K562 (cell line): Measurements from ENCODE around the gene ZNF107. TPM values are rescaled to one million over a fixed set of nuclear protein-coding genes. Genes with fewer than 3 reads are reported as not detected.

ENCODE experiments used
- ATF7 ChIP-seq: fragments of 450-650 bp; IDR thresholded peaks from 2 replicates; pipeline ENCODE4 v1.7.1; 2014; ENCODE audit warnings: mild to moderate bottlenecking, moderate library complexity
- CTCFL ChIP-seq: IDR thresholded peaks from 2 replicates; pipeline ENCODE4 v1.6.1; 2011; ENCODE audit warnings: borderline replicate concordance, low read depth, mild to moderate bottlenecking, moderate library complexity, low read length; ENCODE audit not compliant: insufficient read depth, poor library complexity, severe bottlenecking
- KAT8 ChIP-seq: fragments of 450-650 bp; IDR thresholded peaks from 2 replicates; pipeline ENCODE4 v1.6.1; 2016; ENCODE audit warnings: low read depth, mild to moderate bottlenecking
- MBD2 ChIP-seq: sonication (generic); IDR thresholded peaks from 2 replicates; pipeline ENCODE4 v1.6.1; 2016; ENCODE audit warnings: low read depth, borderline replicate concordance
- SMAD4 ChIP-seq: fragments of 250-450 bp; sonication (Bioruptor Pico); conservative IDR thresholded peaks from 2 replicates; pipeline ENCODE4 v1.8.0; 2021; ENCODE audit warnings: inconsistent platforms, mild to moderate bottlenecking, moderate library complexity
- SMC3 ChIP-seq: conservative IDR thresholded peaks from 2 replicates; pipeline ENCODE4 v1.6.1; 2011; ENCODE audit warnings: low read depth, low read length, improper control_type of control experiment; ENCODE audit not compliant: insufficient read depth
- STAT5B ChIP-seq: fragments of 250-450 bp; sonication (Bioruptor Pico); IDR thresholded peaks from 2 replicates; pipeline ENCODE4 v1.8.0; 2021; ENCODE audit warnings: mild to moderate bottlenecking, inconsistent platforms
- TCF7L2 ChIP-seq: fragments of 150-350 bp; IDR thresholded peaks from 2 replicates; pipeline ENCODE4 v1.6.1; 2016; ENCODE audit warnings: low read depth, mild to moderate bottlenecking, low read length, moderate library complexity
- TGIF2 ChIP-seq: sonication (generic); formaldehyde crosslinking; IDR thresholded peaks from 2 replicates; pipeline ENCODE4 v1.8.1; 2022; ENCODE audit warnings: mild to moderate bottlenecking, missing genetic modification reagents, moderate library complexity
- ZNF764 ChIP-seq: fragments of 250-450 bp; sonication (Bioruptor Pico); IDR thresholded peaks from 2 replicates; pipeline ENCODE4 v1.4.0; 2020; ENCODE audit warnings: low read depth, mild to moderate bottlenecking, moderate library complexity
- polyA plus RNA-seq, 8 experiments: library from polyadenylated mRNA; depleted of rRNA in 4 of 8; stranded (reverse) in 5 of 8; unstranded in 3 of 8; fragments of >200 nt; fragmentation: Nextera tagmentation in 2 of 8; fragmentation: Illumina TruSeq in 1 of 8; extraction: Ambion mirVana in 2 of 8; extraction: Trizol in 1 of 8; gene quantifications; 2 replicates each; pipeline versions ENCODE4 v1.2.1 to v1.2.3, GENCODE V29; 2011 to 2014; ENCODE audit warnings: inconsistent platforms in 1 of 8, missing spikeins in 1 of 8
- total RNA-seq, 7 experiments: library from RNA; depleted of rRNA in 6 of 7; stranded (reverse); fragments of >200 nt in 6 of 7; fragmentation: Illumina TruSeq in 2 of 7; extraction: Trizol in 2 of 7; gene quantifications; 2 replicates each; pipeline versions ENCODE4 v1.2.1 to v1.2.3, GENCODE V29; 2011 to 2021; ENCODE audit warnings: low replicate concordance in 1 of 7
- TF ChIP-seq, protein P1 (sequence below), 2 experiments: fragments of 450-650 bp; formaldehyde crosslinking in 1 of 2; IDR thresholded peaks; 2 replicates each; pipeline versions ENCODE4 v1.4.0 to v1.6.1; 2014 to 2020; ENCODE audit warnings: mild to moderate bottlenecking in 2 of 2, borderline replicate concordance in 1 of 2, low read depth in 1 of 2
- TF ChIP-seq, protein P2 (sequence below): sonication (generic); formaldehyde crosslinking; IDR thresholded peaks from 2 replicates; pipeline ENCODE4 v1.8.0; 2022; ENCODE audit warnings: mild to moderate bottlenecking, missing genetic modification reagents

ZNF107 gene
- total and polyA plus RNA-seq, 9 of the 15 experiments (the other 6 are each of a cell fraction or from before 2014, with no cell fraction given) = 2.4 to 14.2 (median 7.9) TPM

- TF ChIP-seq, protein P1, sequence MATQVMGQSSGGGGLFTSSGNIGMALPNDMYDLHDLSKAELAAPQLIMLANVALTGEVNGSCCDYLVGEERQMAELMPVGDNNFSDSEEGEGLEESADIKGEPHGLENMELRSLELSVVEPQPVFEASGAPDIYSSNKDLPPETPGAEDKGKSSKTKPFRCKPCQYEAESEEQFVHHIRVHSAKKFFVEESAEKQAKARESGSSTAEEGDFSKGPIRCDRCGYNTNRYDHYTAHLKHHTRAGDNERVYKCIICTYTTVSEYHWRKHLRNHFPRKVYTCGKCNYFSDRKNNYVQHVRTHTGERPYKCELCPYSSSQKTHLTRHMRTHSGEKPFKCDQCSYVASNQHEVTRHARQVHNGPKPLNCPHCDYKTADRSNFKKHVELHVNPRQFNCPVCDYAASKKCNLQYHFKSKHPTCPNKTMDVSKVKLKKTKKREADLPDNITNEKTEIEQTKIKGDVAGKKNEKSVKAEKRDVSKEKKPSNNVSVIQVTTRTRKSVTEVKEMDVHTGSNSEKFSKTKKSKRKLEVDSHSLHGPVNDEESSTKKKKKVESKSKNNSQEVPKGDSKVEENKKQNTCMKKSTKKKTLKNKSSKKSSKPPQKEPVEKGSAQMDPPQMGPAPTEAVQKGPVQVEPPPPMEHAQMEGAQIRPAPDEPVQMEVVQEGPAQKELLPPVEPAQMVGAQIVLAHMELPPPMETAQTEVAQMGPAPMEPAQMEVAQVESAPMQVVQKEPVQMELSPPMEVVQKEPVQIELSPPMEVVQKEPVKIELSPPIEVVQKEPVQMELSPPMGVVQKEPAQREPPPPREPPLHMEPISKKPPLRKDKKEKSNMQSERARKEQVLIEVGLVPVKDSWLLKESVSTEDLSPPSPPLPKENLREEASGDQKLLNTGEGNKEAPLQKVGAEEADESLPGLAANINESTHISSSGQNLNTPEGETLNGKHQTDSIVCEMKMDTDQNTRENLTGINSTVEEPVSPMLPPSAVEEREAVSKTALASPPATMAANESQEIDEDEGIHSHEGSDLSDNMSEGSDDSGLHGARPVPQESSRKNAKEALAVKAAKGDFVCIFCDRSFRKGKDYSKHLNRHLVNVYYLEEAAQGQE (IDR thresholded peaks at IDR 0.05; ENCODE audit: borderline replicate concordance) = peak; percentile 37
- TF ChIP-seq, protein P1 (CRISPR knock-in tag; IDR thresholded peaks at IDR 0.05; ENCODE audit: low read depth) = no peak
- TF ChIP-seq ATF7 = 0 out of 2 replicates have a peak, but pooled peaks have one; percentile 20
- no peak for TF ChIP-seq CTCFL
- TF ChIP-seq MBD2 = peak; percentile 87
- TF ChIP-seq SMC3 = no peak
- peak; percentile 13; the same call in 1 of the 2 replicates for TF ChIP-seq TCF7L2
- TF ChIP-seq KAT8 = 0 out of 2 replicates have a peak, but pooled peaks have one; percentile 23
- TF ChIP-seq, protein P2, sequence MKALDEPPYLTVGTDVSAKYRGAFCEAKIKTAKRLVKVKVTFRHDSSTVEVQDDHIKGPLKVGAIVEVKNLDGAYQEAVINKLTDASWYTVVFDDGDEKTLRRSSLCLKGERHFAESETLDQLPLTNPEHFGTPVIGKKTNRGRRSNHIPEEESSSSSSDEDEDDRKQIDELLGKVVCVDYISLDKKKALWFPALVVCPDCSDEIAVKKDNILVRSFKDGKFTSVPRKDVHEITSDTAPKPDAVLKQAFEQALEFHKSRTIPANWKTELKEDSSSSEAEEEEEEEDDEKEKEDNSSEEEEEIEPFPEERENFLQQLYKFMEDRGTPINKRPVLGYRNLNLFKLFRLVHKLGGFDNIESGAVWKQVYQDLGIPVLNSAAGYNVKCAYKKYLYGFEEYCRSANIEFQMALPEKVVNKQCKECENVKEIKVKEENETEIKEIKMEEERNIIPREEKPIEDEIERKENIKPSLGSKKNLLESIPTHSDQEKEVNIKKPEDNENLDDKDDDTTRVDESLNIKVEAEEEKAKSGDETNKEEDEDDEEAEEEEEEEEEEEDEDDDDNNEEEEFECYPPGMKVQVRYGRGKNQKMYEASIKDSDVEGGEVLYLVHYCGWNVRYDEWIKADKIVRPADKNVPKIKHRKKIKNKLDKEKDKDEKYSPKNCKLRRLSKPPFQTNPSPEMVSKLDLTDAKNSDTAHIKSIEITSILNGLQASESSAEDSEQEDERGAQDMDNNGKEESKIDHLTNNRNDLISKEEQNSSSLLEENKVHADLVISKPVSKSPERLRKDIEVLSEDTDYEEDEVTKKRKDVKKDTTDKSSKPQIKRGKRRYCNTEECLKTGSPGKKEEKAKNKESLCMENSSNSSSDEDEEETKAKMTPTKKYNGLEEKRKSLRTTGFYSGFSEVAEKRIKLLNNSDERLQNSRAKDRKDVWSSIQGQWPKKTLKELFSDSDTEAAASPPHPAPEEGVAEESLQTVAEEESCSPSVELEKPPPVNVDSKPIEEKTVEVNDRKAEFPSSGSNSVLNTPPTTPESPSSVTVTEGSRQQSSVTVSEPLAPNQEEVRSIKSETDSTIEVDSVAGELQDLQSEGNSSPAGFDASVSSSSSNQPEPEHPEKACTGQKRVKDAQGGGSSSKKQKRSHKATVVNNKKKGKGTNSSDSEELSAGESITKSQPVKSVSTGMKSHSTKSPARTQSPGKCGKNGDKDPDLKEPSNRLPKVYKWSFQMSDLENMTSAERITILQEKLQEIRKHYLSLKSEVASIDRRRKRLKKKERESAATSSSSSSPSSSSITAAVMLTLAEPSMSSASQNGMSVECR (CRISPR knock-in tag) = 0 out of 2 replicates have a peak, but pooled peaks have one; percentile 39
- TF ChIP-seq ZNF764 (CRISPR knock-in tag) = no peak
- no peak for TF ChIP-seq TGIF2 (CRISPR knock-in tag)
- TF ChIP-seq SMAD4 = no peak
- TF ChIP-seq STAT5B (CRISPR knock-in tag) = no peak
Measured at GRCh38 chr7:64665980-64666662, at the start of gene ZNF107 (continued).
